AG09309 (cell line): ENCODE measurements around the gene ENTREP1.

Source experiments
- DNase-seq: peaks from one replicate; pipeline ENCODE4 v3.0.0-alpha.2; 2010; ENCODE audit warnings: low read depth
- H3K4me3 ChIP-seq: 2 replicates; pipeline ENCODE4 v1.5.1; 2011; ENCODE audit warnings: mild to moderate bottlenecking, low read depth, low read length, moderate library complexity; ENCODE audit not compliant: control insufficient read depth
- TF ChIP-seq, protein P1 (sequence below): IDR thresholded peaks from 2 replicates; pipeline ENCODE4 v1.5.1; 2011; ENCODE audit warnings: mild to moderate bottlenecking, low read depth, low read length, inconsistent platforms; ENCODE audit not compliant: insufficient read depth, control insufficient read depth; ENCODE audit errors: missing control alignments

ENTREP1 gene

GRCh38 chr9:69382135-69382534 is 57.1 kb downstream of the ENTREP1 start:
- DNase-seq = no peak
- TF ChIP-seq, protein P1, sequence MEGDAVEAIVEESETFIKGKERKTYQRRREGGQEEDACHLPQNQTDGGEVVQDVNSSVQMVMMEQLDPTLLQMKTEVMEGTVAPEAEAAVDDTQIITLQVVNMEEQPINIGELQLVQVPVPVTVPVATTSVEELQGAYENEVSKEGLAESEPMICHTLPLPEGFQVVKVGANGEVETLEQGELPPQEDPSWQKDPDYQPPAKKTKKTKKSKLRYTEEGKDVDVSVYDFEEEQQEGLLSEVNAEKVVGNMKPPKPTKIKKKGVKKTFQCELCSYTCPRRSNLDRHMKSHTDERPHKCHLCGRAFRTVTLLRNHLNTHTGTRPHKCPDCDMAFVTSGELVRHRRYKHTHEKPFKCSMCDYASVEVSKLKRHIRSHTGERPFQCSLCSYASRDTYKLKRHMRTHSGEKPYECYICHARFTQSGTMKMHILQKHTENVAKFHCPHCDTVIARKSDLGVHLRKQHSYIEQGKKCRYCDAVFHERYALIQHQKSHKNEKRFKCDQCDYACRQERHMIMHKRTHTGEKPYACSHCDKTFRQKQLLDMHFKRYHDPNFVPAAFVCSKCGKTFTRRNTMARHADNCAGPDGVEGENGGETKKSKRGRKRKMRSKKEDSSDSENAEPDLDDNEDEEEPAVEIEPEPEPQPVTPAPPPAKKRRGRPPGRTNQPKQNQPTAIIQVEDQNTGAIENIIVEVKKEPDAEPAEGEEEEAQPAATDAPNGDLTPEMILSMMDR = no peak
- H3K4me3 ChIP-seq = no peak overlapping the region

GRCh38 chr9:69385581-69386033 is 60.6 kb downstream of the ENTREP1 start:
- TF ChIP-seq, protein P1 = no peak
- no peak overlapping the region for H3K4me3 ChIP-seq
- no peak for DNase-seq

DNA sequence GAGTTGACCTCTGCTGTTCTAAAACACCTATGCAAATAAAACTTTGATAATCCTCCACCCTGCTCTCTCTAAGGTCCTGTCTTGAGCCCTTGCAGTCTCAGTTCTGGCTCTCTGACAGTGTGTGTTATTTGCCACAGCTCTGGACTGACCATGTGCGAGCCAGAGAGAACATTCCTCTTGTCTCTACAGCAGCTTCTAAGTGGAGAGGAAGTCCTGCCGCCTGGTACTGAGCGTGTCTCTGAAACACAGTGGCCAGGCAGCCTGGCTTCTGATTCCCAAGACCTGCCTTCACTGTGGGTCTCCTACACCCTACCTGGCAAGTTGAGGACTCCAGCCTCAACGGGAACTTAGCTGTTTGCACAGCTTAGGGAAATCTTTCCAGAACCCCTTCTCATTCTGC is 61.6 kb downstream of the ENTREP1 start:
- TF ChIP-seq, protein P1 = no peak
- H3K4me3 ChIP-seq = no peak overlapping the region
- DNase-seq = no peak

DNA sequence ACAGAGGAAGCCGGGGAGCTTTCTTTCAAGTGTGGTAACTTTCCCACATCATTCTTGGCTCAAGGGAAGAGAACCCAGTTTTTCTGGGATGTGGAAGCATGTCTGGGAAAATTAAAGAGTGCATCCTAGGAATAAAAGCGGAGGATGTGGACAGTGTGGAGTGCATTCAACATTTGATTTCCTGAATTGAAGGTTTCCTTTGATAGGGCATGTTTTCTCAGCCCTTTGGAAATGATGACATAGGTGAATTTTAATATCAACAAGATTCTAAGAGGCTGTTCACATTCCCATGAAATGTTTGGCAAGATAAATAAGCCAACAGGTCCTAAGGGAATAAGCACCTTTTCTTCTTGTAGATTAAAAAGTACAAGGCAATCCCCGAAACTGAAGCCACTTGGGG is 63.6 kb downstream of the ENTREP1 start:
- TF ChIP-seq, protein P1 = no peak
- no peak for DNase-seq
- no peak overlapping the region for H3K4me3 ChIP-seq

DNA sequence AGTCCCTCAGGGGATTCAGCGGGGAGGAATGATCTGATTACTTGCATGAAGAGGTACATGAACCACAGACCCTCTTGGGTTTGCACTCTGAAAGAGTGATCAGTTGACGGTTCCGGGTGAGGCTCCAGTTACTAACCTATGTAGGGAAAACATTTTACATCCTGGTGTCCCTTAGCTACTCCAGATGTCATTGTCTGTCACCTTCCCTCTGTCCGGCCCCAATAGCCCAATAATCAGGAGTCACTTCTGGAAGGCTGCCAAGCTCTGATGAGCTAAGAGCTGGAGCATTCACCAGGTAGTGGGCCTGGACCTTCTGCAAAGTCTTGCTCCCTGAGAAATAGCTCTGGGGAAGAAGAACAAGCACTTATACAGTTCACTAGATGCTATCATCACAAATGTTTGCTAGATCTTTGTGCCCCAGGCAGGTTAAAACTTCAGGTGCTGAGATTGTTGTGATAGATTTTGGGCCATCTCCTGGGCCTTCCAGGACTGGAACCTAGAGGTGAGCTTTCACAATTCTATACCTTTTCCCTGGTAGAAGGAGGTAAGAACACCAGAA is 64.5 kb downstream of the ENTREP1 start:
- DNase-seq = no peak
- TF ChIP-seq, protein P1 = no peak

DNA sequence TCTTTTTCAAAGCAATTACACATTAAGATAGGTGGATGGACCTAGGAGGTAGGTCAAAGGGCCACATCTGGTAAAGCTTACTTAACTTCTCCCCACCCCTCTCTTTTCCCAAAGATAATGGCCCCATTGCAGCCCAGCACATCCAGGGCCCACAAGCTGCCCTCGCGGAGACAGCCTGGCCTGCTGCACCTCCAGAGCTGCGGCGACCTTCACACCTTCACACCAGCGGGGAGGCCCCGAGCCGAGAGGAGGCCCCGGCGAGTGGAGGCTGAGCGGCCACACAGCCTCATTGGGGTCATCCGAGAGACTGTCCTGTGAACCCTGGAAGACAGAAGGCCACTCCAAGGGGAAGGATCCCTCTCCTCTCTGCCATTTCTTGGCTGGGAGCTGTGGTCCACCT is 66.5 kb downstream of the ENTREP1 start:
- no peak overlapping the region for H3K4me3 ChIP-seq
- TF ChIP-seq, protein P1 = no peak
- no peak for DNase-seq

More for the DNA sequence above, 64.5 kb downstream of the ENTREP1 start:
- H3K4me3 ChIP-seq = no peak overlapping the region

- DNase-seq = no peak
- no peak overlapping the region for H3K4me3 ChIP-seq
- TF ChIP-seq, protein P1 = no peak
These were observed 66.9 kb downstream of the ENTREP1 start for GRCh38 chr9:69391946-69392345.
